Measurements from ENCODE around the gene UNC5B. TPM values are rescaled to one million over a fixed set of nuclear protein-coding genes. Genes with fewer than 3 reads are reported as not detected.
A peak's percentile ranks its signal among the peaks of the same experiment; 100 is the strongest.
"Not testable (repeated sequence)": the region's sequence is repeated elsewhere in the genome, so short reads cannot be mapped to it uniquely, and the experiment has no call there.

The UNC5B gene
- total RNA-seq, 2 experiments from 2014 or later = 0.05 TPM; not detected in 1

DNA sequence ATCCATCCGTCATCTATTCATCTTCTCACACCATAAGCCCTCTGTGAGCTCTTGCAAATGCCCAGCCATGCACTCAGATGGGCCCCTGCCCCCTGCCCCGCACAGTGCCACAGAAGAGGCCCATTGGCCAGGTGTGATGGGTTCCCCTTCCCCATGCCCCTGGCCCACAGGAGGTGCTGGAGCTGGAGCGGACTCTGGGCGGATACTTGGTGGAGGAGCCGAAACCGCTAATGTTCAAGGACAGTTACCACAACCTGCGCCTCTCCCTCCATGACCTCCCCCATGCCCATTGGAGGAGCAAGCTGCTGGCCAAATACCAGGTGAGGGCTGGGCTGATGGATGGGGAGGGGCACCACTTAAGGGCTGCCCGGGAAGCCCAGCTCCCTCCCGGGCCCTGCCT is 83.3 kb downstream of the UNC5B start:
- POLR2A ChIA-PET = no interaction called here
- CTCF ChIA-PET = no interaction called here
- no peaks in the 10 kb centered on the region for H3K4me1 Mint-ChIP-seq (ENCODE audit: low read depth)
- DNase-seq (no peak), ATAC-seq (no peak)
- no peaks in the 10 kb centered on the region for H3K9me3 Mint-ChIP-seq (ENCODE audit: insufficient read depth)
- H3K4me3 Mint-ChIP-seq = no peak overlapping the region
- H3K27me3 Mint-ChIP-seq (ENCODE audit: low read depth) = no peaks in the 10 kb centered on the region
- no peak overlapping the region for H3K27ac Mint-ChIP-seq
- no peaks in the 10 kb centered on the region for H3K36me3 Mint-ChIP-seq (ENCODE audit: low read depth)

DNA sequence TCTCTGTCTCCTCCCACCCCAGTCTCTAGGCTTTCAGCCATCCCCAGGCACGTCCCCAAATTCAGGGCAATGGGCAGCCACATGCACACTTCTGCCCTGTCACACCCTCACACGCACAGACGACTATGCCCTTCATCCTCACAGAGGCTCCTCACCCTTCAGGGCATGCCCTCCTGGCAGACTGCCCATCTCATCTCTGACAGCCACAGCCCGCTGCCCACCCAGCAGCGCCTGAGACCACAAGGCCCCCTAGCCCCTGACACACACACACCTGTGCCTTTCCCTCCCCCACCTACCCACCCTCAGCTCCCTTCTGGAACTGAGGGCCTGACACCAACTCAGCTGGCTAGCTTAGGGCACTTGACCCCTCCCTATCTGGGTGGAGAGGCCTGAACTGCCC is 83.7 kb downstream of the UNC5B start:
- ChIA-PET POLR2A (no interaction called here), CTCF (no interaction called here)
- H3K27me3 Mint-ChIP-seq (ENCODE audit: low read depth) = no peaks in the 10 kb centered on the region
- H3K27ac Mint-ChIP-seq = no peak overlapping the region
- no peak for ATAC-seq
- DNase-seq = no peak
- H3K4me3 Mint-ChIP-seq = no peak overlapping the region
- H3K4me1 Mint-ChIP-seq (ENCODE audit: low read depth) = no peaks in the 10 kb centered on the region
- no peaks in the 10 kb centered on the region for H3K36me3 Mint-ChIP-seq (ENCODE audit: low read depth)
- H3K9me3 Mint-ChIP-seq (ENCODE audit: insufficient read depth) = no peaks in the 10 kb centered on the region

DNA sequence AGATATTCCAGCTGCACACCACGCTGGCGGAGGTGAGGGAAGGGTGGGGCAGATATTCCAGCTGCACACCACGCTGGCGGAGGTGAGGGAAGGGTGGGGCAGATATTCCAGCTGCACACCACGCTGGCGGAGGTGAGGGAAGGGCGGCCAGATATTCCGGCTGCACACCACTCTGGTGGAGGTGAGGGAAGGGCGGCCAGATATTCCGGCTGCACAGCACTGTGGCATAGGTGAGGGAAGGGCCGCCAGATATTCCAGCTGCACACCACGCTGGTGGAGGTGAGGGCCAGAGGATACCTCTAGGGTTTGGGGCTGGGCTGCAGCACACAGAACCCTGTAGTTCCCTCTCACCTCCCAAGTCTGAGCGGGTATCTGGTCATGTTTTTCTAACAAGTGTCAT is 84.4 kb downstream of the UNC5B start:
- H3K4me3 Mint-ChIP-seq = not testable (repeated sequence)

DNA sequence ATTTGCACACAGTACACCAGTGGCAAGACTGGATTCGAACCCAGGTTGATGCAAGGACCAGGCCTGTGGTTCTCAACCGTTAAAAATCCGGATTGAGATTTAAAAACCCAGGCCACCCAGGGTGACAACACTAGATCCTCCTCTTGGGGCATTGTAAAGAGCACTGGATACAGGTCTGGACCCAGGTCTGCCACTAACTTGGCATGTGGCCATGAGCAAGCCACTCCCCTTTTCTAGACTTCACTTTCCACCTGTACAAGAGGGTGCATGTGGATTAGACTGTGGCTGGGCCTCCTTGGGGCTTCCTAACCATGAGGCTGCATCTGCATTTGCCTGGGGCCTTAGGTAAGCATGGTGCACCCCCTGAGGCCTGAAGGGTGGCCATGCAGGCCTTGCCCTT is 85.0 kb downstream of the UNC5B start:
- no peaks in the 10 kb centered on the region for H3K27me3 Mint-ChIP-seq (ENCODE audit: low read depth)

More for the DNA sequence above, 84.4 kb downstream of the UNC5B start:
- H3K9me3 Mint-ChIP-seq (ENCODE audit: insufficient read depth); POLR2A ChIA-PET; DNase-seq; CTCF ChIA-PET; H3K27ac Mint-ChIP-seq; H3K27me3 Mint-ChIP-seq (ENCODE audit: low read depth); ATAC-seq; H3K4me1 Mint-ChIP-seq (ENCODE audit: low read depth); H3K36me3 Mint-ChIP-seq (ENCODE audit: low read depth): not testable (repeated sequence)

GRCh38 chr10:71299071-71299785 is 86.9 kb downstream of the UNC5B start:
- no peaks in the 10 kb centered on the region for H3K27me3 Mint-ChIP-seq (ENCODE audit: low read depth)
- ATAC-seq (no peak), DNase-seq (no peak)
- H3K27ac Mint-ChIP-seq = no peak overlapping the region
- no peaks in the 10 kb centered on the region for H3K4me1 Mint-ChIP-seq (ENCODE audit: low read depth)
- ChIA-PET CTCF (no interaction called here), POLR2A (no interaction called here)
- no peak overlapping the region for H3K4me3 Mint-ChIP-seq
- no peaks in the 10 kb centered on the region for H3K36me3 Mint-ChIP-seq (ENCODE audit: low read depth)
- no peaks in the 10 kb centered on the region for H3K9me3 Mint-ChIP-seq (ENCODE audit: insufficient read depth)

More for the DNA sequence above, 85.0 kb downstream of the UNC5B start:
- H3K36me3 Mint-ChIP-seq (ENCODE audit: low read depth) = no peaks in the 10 kb centered on the region
- H3K4me3 Mint-ChIP-seq = no peak overlapping the region
- no peaks in the 10 kb centered on the region for H3K4me1 Mint-ChIP-seq (ENCODE audit: low read depth)
- POLR2A ChIA-PET = no interaction called here
- no peaks in the 10 kb centered on the region for H3K9me3 Mint-ChIP-seq (ENCODE audit: insufficient read depth)
- ATAC-seq (no peak), DNase-seq (no peak)
- H3K27ac Mint-ChIP-seq = no peak overlapping the region
- CTCF ChIA-PET = no interaction called here

GRCh38 chr10:71300555-71301370 is 88.4 kb downstream of the UNC5B start:
- Mint-ChIP-seq H3K27ac (no peak overlapping the region), H3K27me3 (ENCODE audit: low read depth) (no peaks in the 10 kb centered on the region), H3K36me3 (ENCODE audit: low read depth) (no peaks in the 10 kb centered on the region), H3K4me1 (ENCODE audit: low read depth) (no peaks in the 10 kb centered on the region), H3K9me3 (ENCODE audit: insufficient read depth) (no peaks in the 10 kb centered on the region), H3K4me3 (no peak overlapping the region)
- ATAC-seq (no peak), DNase-seq (no peak)
- POLR2A ChIA-PET = no interaction called here
- CTCF ChIA-PET = no interaction called here

DNA sequence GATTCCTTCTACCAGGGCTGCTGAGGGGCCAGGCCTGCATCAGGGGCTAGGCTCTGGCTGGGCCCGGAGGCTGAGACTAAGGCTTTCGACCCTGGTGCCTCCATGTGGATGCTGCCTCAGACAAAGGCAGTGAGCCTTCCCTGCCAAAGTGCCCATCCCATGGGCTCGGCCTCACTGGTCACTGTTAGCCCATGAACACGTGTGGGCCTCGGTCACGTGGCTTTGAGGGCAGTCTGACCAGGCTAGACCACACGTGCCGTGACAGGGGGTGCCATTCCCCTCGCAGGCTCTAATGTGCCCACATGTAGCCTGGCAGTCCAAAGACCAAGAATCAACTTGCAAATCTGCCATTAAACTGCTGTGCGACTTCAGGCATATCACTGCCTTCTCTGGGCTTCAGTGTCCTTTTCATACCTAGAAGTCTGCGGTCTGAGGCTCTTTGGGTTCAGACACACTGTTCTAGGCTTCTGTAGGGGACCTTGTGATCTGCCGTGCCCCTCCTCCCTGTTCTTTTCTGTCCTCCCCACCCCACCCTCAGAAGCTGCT is 89.1 kb downstream of the UNC5B start:
- H3K4me1 Mint-ChIP-seq (ENCODE audit: low read depth) = no peaks in the 10 kb centered on the region
- CTCF ChIA-PET = interaction anchor here (1.0 kb wide), 1 partner anchor 272 kb away, joined by 3 read pairs; no protein-coding TSS in a partner anchor

GRCh38 chr10:71302451-71302850 is 90.1 kb downstream of the UNC5B start:
- Mint-ChIP-seq H3K27me3 (ENCODE audit: low read depth) (no peaks in the 10 kb centered on the region), H3K4me1 (ENCODE audit: low read depth) (no peaks in the 10 kb centered on the region), H3K36me3 (ENCODE audit: low read depth) (no peaks in the 10 kb centered on the region), H3K4me3 (no peak overlapping the region), H3K9me3 (ENCODE audit: insufficient read depth) (no peaks in the 10 kb centered on the region), H3K27ac (no peak overlapping the region)
- POLR2A ChIA-PET = no interaction called here
- no peak for ATAC-seq
- DNase-seq = no peak
- CTCF ChIA-PET = interaction anchor here (1.0 to 1.1 kb wide), 2 partner anchors 12 to 271 kb away, joined by 3 read pairs; no protein-coding TSS in a partner anchor

More for the DNA sequence above, 89.1 kb downstream of the UNC5B start:
- POLR2A ChIA-PET = no interaction called here
- no peaks in the 10 kb centered on the region for H3K9me3 Mint-ChIP-seq (ENCODE audit: insufficient read depth)
- H3K4me3 Mint-ChIP-seq = no peak overlapping the region
- no peak overlapping the region for H3K27ac Mint-ChIP-seq
- DNase-seq = no peak
- no peaks in the 10 kb centered on the region for H3K36me3 Mint-ChIP-seq (ENCODE audit: low read depth)
- H3K27me3 Mint-ChIP-seq (ENCODE audit: low read depth) = no peaks in the 10 kb centered on the region
- no peak for ATAC-seq

- H3K27me3 Mint-ChIP-seq (ENCODE audit: low read depth) = no peaks in the 10 kb centered on the region
- H3K36me3 Mint-ChIP-seq (ENCODE audit: low read depth) = no peaks in the 10 kb centered on the region
- ATAC-seq (peak; percentile 78), DNase-seq (peak; percentile 26)
- H3K27ac Mint-ChIP-seq = no peak overlapping the region
- no peaks in the 10 kb centered on the region for H3K4me1 Mint-ChIP-seq (ENCODE audit: low read depth)
- ChIA-PET CTCF (interaction anchor here (1.1 kb wide), 1 partner anchor 12 kb away, joined by 3 read pairs; no protein-coding TSS in a partner anchor), POLR2A (no interaction called here)
- H3K4me3 Mint-ChIP-seq = no peak overlapping the region
- H3K9me3 Mint-ChIP-seq (ENCODE audit: insufficient read depth) = no peaks in the 10 kb centered on the region
Measured at GRCh38 chr10:71302874-71303568, 90.7 kb downstream of the UNC5B start.

DNA sequence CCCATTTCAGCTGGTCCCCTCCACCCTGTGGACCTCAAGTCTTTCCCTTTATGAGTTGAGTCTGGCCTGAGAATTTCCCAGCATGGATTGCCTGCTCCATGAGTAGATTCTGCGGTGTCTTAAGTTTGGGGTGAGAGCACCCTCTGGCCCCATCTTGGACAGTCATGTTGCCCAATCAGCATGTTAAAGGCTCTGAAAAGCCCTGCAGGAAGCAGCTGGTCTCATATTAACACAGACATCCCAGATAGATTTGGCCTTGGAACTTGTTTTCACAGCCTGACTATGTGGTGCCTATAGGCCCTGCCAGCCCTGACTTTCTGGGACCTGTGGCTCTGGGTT is 91.2 kb downstream of the UNC5B start:
- no peak for ATAC-seq
- CTCF ChIA-PET = no interaction called here
- H3K27ac Mint-ChIP-seq = no peak overlapping the region
- no peaks in the 10 kb centered on the region for H3K9me3 Mint-ChIP-seq (ENCODE audit: insufficient read depth)
- H3K4me1 Mint-ChIP-seq (ENCODE audit: low read depth) = no peaks in the 10 kb centered on the region
- no peaks in the 10 kb centered on the region for H3K36me3 Mint-ChIP-seq (ENCODE audit: low read depth)
- H3K27me3 Mint-ChIP-seq (ENCODE audit: low read depth) = no peaks in the 10 kb centered on the region
- no peak overlapping the region for H3K4me3 Mint-ChIP-seq
- no peak for DNase-seq
- POLR2A ChIA-PET = no interaction called here

DNA sequence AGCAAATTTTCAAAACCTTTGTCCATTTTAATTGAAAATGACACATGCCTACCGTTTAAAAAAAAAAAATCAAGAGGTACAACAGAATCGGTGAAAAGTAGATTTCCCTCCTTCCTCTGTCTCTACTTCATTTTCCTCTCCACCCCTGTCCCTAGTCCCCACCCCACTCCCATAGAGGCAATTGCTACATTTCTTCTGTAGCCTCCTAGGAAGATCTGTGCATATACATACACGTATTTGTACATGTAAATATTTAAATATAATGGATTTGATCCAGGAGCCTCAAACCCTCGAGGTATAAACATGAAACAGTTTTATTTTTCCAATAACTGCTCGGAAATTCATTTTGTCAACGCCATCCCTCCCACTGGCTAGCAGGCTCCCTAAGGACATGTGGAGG is 92.5 kb downstream of the UNC5B start:
- H3K4me3 Mint-ChIP-seq = no peak overlapping the region
- no peaks in the 10 kb centered on the region for H3K27me3 Mint-ChIP-seq (ENCODE audit: low read depth)
- H3K4me1 Mint-ChIP-seq (ENCODE audit: low read depth) = no peaks in the 10 kb centered on the region
- H3K27ac Mint-ChIP-seq = no peak overlapping the region
- ChIA-PET CTCF (no interaction called here), POLR2A (no interaction called here)
- no peaks in the 10 kb centered on the region for H3K9me3 Mint-ChIP-seq (ENCODE audit: insufficient read depth)
- H3K36me3 Mint-ChIP-seq (ENCODE audit: low read depth) = no peaks in the 10 kb centered on the region
- no peak for ATAC-seq
- DNase-seq = no peak

DNA sequence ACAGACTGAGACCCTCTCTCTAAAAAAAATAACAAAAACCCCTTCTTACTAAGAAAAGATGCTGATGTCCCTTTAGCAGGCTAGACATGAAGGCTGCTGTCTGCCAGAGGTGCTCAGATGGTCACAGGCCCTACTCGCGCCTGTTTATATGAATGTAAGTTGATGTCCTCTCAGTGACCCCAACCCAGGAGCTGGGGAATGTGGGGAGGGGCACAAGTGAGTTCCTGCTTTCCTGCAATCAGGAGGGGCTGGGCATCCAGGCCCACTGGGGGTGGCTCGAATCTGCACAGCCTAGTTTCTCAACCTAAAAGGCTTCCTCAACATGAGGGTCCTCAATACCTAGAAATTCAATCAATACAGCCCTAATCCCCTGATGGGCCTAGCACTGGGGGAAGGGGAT is 94.6 kb downstream of the UNC5B start:
- no peaks in the 10 kb centered on the region for H3K9me3 Mint-ChIP-seq (ENCODE audit: insufficient read depth)
- no peak for ATAC-seq
- H3K27me3 Mint-ChIP-seq (ENCODE audit: low read depth) = peaks cover 5% of the 10 kb centered on the region
- DNase-seq = no peak
- no peak overlapping the region for H3K4me3 Mint-ChIP-seq
- H3K4me1 Mint-ChIP-seq (ENCODE audit: low read depth) = no peaks in the 10 kb centered on the region
- ChIA-PET POLR2A (no interaction called here), CTCF (no interaction called here)
- H3K27ac Mint-ChIP-seq = no peak overlapping the region
- H3K36me3 Mint-ChIP-seq (ENCODE audit: low read depth) = no peaks in the 10 kb centered on the region

Measured in activated CD8-positive, alpha-beta T cell treated with anti-CD3 and anti-CD28 coated beads, Interleukin-2, amount 10 ng/mL, durations not matched to agents 7 days and 5 days (primary cell).